SU-DHL-6 (cell line): ENCODE results near the gene ARMC5.

Experiments used
- H2AFZ ChIP-seq: fragments of 200-600 bp; sonication (generic); 2 replicates; pipeline ENCODE4 v1.6.1; 2014; ENCODE audit warnings: low read depth, mild to moderate bottlenecking, moderate library complexity, mixed read lengths, antibody characterized with exemption, low read length; ENCODE audit not compliant: severe bottlenecking
- H3F3A ChIP-seq: fragments of 200-600 bp; shearing (Covaris generic); 2 replicates; pipeline ENCODE4 v1.6.0; 2016; ENCODE audit warnings: antibody characterized with exemption, mild to moderate bottlenecking; ENCODE audit not compliant: insufficient read depth
- H3K27ac ChIP-seq: fragments of 200-600 bp; sonication (generic); 2 replicates; pipeline ENCODE4 v1.5.1; 2016; ENCODE audit warnings: low read depth, mild to moderate bottlenecking, low read length, moderate library complexity, mixed read lengths
- H3K27me3 ChIP-seq: fragments of 200-600 bp; sonication (generic), shearing (Covaris generic); 2 replicates; pipeline ENCODE4 v1.6.0; 2014; ENCODE audit warnings: mild to moderate bottlenecking, low read length
- H3K36me3 ChIP-seq: fragments of 200-600 bp; sonication (generic); 2 replicates; pipeline ENCODE4 v1.6.1; 2014; ENCODE audit warnings: mild to moderate bottlenecking, low read length, mixed read lengths
- H3K4me2 ChIP-seq: fragments of 300-600, 200-600 bp; shearing (Covaris generic), sonication (generic); 2 replicates; pipeline ENCODE4 v1.6.0; 2014; ENCODE audit warnings: low read length, low read depth, mild to moderate bottlenecking; ENCODE audit not compliant: poor library complexity, severe bottlenecking
- H3K4me3 ChIP-seq: fragments of 200-600 bp; sonication (generic); 2 replicates; pipeline ENCODE4 v1.5.1; 2014; ENCODE audit warnings: antibody characterized with exemption, low read length, mild to moderate bottlenecking, mixed read lengths; ENCODE audit not compliant: insufficient read depth, poor library complexity, severe bottlenecking
- H3K79me2 ChIP-seq: fragments of 200-600 bp; sonication (generic); 2 replicates; pipeline ENCODE4 v1.6.1; 2014; ENCODE audit warnings: mild to moderate bottlenecking, low read length, moderate library complexity; ENCODE audit not compliant: insufficient read depth
- H3K9ac ChIP-seq: fragments of 200-600 bp; sonication (generic); 2 replicates; pipeline ENCODE4 v1.7.0; 2014; ENCODE audit warnings: mild to moderate bottlenecking, low read length
- H3K9me2 ChIP-seq: fragments of 200-600 bp; sonication (generic); replicated peaks from 2 replicates; pipeline ENCODE4 v1.6.1; 2014; ENCODE audit warnings: low read length; ENCODE audit not compliant: insufficient read depth
- H3K9me3 ChIP-seq: fragments of 200-600 bp; sonication (generic); 2 replicates; pipeline ENCODE4 v1.6.1; 2014; ENCODE audit warnings: low read length, mixed read lengths; ENCODE audit not compliant: insufficient read depth
- H4K20me1 ChIP-seq: fragments of 200-600 bp; sonication (generic); 2 replicates; pipeline ENCODE4 v1.6.1; 2014; ENCODE audit warnings: low read depth, mild to moderate bottlenecking, antibody characterized with exemption, low read length, moderate library complexity, mixed read lengths
- EZH2phosphoT487 ChIP-seq: fragments of 200-600 bp; sonication (generic), shearing (Covaris generic); conservative IDR thresholded peaks from 2 replicates; pipeline ENCODE4 v1.6.1; 2018; ENCODE audit warnings: mild to moderate bottlenecking, antibody characterized with exemption, low read length, moderate library complexity, mixed read lengths
- TF ChIP-seq, protein P1 (sequence below): fragments of 200-600 bp; sonication (generic); IDR thresholded peaks from one replicate; pipeline ENCODE4 v1.5.1; 2017; ENCODE audit warnings: antibody characterized with exemption, mild to moderate bottlenecking, low read length, moderate library complexity; ENCODE audit not compliant: insufficient read depth, poor library complexity, severe bottlenecking

ARMC5 gene

DNA sequence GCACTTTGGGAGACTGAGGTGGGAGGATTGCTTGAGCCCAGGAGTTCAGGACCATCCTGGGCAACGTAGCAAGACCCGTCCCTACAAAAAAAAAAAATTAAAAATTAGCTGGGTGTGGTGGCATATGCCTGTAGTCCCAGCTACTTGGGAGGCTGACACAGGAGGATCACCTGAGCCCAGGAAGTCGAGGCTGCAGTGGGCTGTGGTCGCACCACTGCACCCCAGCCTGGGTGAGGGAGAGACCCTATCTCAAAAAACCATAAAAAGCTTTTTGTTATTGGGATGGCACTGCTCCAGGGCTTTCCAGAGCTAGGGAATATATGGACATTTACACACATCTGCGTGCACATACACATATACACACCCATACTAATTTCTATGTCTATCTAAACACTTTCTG lies 8.1 kb upstream of the ARMC5 start:
- TF ChIP-seq EZH2phosphoT487: no peak
- TF ChIP-seq, protein P1, sequence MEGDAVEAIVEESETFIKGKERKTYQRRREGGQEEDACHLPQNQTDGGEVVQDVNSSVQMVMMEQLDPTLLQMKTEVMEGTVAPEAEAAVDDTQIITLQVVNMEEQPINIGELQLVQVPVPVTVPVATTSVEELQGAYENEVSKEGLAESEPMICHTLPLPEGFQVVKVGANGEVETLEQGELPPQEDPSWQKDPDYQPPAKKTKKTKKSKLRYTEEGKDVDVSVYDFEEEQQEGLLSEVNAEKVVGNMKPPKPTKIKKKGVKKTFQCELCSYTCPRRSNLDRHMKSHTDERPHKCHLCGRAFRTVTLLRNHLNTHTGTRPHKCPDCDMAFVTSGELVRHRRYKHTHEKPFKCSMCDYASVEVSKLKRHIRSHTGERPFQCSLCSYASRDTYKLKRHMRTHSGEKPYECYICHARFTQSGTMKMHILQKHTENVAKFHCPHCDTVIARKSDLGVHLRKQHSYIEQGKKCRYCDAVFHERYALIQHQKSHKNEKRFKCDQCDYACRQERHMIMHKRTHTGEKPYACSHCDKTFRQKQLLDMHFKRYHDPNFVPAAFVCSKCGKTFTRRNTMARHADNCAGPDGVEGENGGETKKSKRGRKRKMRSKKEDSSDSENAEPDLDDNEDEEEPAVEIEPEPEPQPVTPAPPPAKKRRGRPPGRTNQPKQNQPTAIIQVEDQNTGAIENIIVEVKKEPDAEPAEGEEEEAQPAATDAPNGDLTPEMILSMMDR: no peak
- H3K4me3 ChIP-seq: no peak overlapping the region
- no peak overlapping the region for H3K9ac ChIP-seq
- H3K9me3 ChIP-seq: no peaks in the 10 kb centered on the region
- H4K20me1 ChIP-seq: peaks cover 7% of the 10 kb centered on the region; the same call in 1 of the 2 replicates
- H2AFZ ChIP-seq: no peak overlapping the region
- no peak overlapping the region for H3K27ac ChIP-seq
- no peaks in the 10 kb centered on the region for H3F3A ChIP-seq
- H3K27me3 ChIP-seq: no peaks in the 10 kb centered on the region
- peaks cover 13% of the 10 kb centered on the region for H3K79me2 ChIP-seq
- H3K9me2 ChIP-seq: no peaks in the 10 kb centered on the region
- no peak overlapping the region for H3K4me2 ChIP-seq
- no peaks in the 10 kb centered on the region for H3K36me3 ChIP-seq

DNA sequence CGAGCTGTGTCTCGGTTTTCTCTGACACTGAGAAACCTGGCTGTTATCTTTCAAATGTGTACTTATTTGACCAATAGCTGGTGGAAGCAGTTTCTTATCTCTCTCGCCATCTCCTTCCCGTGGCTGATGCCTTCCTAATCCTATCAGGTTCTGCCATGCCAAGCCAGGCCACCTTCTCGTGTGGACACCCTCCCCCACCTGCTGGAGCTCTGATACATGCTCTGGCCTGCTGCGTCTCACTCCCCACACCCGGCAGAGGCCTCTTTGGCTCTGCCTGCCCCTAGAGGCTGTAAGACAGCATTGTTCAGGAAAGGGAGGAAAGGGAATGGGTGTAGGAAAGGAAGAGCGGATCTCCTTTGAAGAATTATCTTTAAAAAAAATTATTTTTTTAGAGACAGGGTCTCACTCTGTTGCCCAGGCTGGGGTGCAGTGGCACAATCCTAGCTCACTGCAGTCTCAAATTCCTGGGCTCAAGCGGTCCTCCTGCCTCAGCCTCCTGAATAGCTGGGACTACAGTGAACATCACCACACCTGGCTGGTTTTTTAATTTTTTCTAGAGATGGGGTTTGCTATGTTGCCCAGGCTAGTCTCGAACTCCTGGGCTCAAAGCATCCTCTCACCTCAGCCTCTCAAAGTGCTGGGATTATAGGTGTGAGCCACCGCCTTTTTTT lies 7.5 kb upstream of the ARMC5 start:
- Histone ChIP-seq H3K79me2 (peaks cover 17% of the 10 kb centered on the region), H3K9ac (no peak overlapping the region), H2AFZ (no peak overlapping the region), H3K4me3 (no peak overlapping the region), H3K9me2 (no peaks in the 10 kb centered on the region), H3K27me3 (no peaks in the 10 kb centered on the region), H3K4me2 (no peak overlapping the region), H3K27ac (no peak overlapping the region), H3F3A (no peaks in the 10 kb centered on the region), H4K20me1 (peaks cover 7% of the 10 kb centered on the region; the same call in 1 of the 2 replicates), H3K9me3 (no peaks in the 10 kb centered on the region), H3K36me3 (no peaks in the 10 kb centered on the region)
- TF ChIP-seq, protein P1: peak; percentile 23
- no peak for TF ChIP-seq EZH2phosphoT487

DNA sequence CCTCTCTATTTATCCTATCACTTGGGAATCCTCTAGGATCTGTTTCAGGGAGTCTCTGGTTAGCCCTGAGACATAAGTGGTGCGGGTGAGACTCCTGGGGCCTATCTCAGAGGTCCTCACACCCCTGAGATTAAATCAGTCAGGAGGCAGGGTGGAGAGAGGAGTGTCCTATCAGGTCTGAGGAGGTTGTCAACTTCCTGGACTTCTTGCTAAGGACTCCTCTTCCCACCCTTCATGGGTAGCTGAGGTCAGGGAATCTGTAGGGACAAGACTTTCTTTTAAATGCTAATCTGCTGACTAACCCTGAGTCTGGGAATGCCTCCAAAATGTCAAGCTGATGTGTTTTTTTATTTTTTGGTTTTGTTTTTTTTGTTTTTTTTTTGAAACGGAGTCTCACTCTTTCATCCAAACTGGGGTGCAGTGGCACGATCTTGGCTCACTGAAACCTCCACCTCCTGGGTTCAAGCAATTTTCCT lies 6.6 kb upstream of the ARMC5 start:
- Histone ChIP-seq H3K27me3 (no peaks in the 10 kb centered on the region), H4K20me1 (peaks cover 7% of the 10 kb centered on the region; the same call in 1 of the 2 replicates), H3K9me3 (no peaks in the 10 kb centered on the region), H3K9ac (no peak overlapping the region), H3K36me3 (no peaks in the 10 kb centered on the region), H3K27ac (no peak overlapping the region), H3K79me2 (peaks cover 26% of the 10 kb centered on the region), H3K9me2 (no peaks in the 10 kb centered on the region), H3F3A (no peaks in the 10 kb centered on the region), H3K4me3 (no peak overlapping the region), H2AFZ (no peak overlapping the region), H3K4me2 (no peak overlapping the region)
- TF ChIP-seq EZH2phosphoT487: no peak
- TF ChIP-seq, protein P1: no peak
